ENCODE measurements around the gene DISP3.

Gene DISP3

DNA sequence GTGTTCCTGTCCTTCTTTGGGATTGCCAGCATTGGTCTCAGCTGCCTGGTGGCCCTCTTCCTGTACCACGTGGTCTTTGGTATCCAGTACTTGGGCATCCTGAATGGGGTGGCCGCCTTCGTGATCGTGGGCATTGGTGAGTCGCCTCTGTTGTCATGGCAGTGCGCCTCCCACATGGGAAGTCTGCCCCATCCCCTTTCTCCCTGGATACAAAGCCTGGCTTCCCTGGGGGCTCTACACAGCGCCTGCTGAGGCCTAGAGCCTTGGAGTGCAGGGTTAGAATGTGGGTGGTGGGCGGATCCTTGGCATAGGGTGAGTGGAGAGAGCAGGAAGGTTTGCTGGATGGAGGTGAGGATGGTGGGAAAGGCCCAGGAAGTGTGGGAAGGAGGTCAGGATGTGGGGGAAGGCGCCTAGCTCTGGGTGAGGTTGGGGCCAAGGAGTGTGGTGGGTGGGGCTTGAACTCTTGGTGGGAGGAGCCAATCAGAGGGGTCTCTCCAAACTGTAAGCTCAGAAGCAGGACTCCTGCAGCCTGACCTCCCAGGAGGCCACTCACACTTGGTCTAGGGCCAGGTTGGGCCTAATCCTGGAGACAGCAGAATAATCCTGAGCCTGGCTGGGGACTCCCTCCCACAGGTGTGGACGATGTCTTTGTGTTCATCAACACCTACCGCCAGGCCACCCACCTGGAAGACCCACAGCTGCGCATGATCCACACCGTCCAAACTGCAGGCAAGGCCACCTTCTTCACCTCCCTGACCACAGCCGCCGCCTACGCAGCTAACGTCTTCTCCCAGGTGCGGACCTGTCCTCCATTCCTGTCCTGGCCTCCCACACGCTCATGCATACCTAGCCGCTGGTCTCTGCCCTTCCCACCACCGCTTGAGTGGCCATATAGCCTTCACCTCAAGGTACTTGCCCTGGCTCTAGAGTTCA, 36.7 kb downstream of the DISP3 start:
- DNase-seq (ENCODE audit: low read depth in 3 of 3) = no peak

DNA sequence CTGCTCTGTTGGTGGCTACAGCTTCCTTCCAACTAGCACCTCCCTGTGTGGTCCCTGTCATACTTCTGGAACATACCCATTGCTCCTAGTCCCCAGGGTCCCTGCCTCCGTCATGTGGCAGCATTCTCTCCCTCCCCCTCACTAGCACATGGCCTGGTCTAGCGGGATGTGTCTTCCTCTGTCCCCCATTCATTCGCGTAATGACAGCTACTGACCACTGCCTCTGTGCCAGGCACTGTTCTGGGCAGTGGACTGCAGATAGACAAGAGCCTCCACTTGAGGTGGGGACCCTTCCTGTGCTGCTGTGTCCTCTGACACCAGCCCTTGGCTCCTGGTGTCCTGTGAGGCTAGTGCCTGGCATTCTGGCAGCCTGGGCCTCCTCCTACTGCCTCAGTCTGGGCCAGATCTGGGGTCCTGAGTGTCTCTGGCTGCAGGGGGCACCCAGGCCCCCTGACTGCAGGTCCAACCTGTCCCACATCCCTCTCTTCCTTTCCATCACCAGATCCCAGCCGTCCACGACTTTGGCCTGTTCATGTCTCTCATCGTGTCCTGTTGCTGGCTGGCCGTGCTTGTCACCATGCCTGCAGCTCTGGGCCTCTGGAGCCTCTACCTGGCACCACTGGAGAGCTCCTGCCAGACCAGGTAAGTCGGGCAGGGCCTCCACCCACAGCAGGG, 38.1 kb downstream of the DISP3 start:
- DNase-seq (ENCODE audit: low read depth in 3 of 3) = no peak

DNA sequence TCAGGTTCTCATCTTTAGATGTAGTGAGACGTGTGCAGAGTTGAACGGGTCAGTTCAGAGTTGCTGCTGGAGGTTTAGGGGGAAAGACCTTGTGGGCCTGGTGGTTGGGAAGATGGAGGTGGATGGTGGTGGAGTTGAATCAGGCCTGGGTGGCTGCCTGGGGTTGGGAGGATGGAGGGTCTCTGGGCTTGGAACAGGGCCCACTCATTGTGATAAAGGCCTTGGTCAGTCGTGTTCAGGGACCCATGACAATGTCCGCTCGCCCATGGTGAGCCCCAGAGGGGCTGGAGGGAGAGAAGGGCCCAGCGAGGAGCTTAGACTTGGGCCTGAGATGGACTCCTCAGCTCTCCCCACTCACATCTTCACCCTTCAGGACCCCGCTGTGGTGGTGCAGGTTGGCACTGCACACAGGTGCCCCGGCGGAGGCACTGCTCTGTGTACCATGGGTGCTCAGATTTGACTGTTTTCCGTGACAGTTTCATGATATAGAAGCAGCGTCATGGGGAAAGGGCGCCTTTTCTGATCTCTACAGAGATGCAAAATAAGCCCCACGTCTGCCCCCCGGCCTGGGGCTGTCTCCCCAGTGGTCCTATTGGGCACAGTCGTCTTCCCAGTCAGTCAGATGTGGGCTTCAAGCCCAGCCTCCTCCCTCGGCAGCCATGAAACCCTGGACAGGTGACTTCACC, 39.2 kb downstream of the DISP3 start:
- DNase-seq (ENCODE audit: low read depth in 3 of 3) = no peak

DNA sequence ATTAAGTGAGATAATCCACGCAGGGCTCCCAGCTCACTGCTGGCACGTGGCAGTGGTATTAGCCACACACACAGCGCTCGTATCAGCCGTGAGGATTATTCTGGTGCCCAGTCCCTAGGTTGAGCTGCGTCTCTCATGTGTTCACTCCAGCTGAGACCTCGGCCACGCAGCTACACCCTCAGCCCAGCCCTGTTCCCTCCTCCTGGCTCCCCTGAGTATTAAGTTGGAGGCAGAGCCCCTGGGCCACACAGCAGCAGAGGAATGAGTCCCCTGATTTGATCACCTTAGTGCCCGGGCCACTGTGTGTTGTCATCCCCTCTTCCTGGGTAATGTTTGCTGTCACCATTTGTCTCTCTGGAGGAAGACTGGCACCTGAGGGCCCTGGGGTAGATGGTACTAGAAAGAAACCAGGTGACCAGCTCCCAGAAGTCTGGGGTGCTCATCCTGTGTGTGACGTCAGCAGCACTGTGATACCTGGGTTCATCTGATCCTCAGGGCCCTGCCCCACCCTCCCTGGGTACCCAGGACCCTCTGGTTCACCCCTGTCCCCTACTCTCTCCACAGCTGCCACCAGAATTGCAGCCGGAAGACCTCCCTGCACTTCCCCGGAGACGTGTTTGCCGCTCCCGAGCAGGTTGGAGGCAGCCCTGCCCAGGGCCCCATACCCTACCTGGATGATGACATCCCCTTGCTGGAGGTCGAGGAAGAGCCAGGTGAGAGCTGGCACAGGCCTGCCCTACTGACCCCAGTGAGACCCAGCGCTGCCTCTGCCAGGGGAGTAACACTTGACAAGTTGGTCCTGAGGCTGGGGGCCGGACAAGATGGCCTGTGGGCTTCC, 40.1 kb downstream of the DISP3 start:
- DNase-seq (ENCODE audit: low read depth in 3 of 3) = no peak

DNA sequence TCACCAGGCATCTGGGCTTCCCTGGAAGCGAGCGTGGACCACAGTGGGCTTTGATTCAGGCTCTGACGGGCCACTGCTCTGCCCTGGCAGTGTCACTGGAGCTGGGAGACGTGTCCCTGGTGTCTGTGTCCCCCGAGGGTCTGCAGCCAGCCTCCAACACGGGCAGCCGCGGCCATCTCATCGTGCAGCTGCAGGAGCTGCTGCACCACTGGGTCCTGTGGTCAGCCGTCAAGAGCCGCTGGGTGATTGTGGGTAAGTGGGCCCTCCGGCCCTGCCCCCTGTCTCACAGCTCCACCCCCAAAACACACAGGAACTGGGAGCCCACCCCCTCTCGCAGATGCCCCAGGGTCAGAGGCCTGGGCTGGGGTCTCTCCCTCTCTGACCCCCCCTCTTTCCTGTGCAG, 40.7 kb downstream of the DISP3 start:
- DNase-seq (ENCODE audit: low read depth in 3 of 3) = no peak

DNA sequence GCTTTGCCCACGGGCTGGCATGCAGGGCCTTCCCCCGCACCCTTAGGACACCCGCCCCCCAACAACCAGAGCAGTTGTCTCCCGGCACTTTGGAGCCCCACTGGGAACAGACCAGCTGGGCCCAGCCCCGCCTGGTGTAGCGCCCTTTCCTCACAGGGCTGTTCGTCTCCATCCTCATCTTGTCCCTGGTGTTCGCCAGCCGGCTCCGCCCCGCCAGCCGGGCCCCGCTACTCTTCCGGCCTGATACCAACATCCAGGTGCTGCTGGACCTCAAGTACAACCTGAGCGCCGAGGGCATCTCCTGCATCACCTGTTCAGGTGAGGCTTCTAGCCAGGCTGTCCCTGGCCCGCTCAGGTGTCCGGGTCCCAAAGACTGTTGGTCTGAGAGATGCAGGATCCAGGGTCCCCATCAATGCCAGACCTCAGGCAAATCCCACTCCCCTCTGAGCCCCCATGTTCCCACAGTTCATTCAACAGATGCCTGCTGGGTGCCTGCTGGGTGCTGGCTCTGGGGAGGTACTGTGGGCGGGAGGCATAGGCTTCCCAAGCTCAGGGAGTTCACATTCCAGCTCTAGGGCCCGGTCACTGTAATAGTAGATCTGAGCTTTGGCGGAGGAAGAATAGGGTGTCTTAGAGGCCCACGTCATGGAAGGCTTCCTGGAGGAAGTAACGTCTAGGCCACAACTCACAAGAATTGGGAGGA, 41.7 kb downstream of the DISP3 start:
- no peak for DNase-seq (ENCODE audit: low read depth in 3 of 3)

DNA sequence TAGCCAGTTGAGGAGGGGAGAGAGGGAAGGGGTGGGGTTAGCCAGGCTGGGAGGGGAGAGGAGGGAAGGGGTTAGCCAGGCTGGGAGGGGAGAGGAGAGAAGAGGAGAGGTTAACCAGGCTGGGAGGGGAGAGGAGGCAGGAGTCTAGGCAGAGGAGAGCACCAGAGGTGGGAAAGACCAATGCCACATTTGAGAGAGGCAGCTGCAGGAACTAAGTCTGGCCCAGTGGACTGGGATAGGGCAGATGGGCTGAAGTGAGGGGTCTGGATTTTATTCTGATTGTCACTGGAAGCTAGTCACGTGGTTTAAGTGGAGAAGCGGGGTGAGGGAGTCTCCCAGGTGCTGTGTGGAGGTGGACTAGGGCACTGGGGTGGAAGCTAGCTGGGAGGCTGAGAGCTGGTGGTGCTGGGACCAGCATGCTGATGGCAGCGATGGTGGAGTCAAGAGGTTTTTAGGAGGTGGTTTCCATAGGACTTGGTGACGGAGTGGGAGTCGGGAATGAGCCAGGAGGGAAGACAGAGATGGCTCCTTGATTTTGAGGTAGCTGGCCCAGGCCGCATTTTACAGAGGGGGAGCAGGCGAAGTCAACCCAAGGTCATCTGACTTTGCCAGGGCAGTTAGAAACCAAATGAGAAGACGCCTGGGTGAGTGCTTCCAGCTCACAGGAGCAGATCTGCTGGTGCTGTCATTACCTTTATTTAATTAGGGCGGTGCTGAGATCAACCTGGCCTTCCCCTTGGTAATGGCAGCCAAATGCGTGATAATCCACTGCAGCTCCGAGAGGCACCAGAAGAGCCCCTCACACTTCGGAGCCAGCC, 42.8 kb downstream of the DISP3 start:
- no peak for DNase-seq (ENCODE audit: low read depth in 3 of 3)

DNA sequence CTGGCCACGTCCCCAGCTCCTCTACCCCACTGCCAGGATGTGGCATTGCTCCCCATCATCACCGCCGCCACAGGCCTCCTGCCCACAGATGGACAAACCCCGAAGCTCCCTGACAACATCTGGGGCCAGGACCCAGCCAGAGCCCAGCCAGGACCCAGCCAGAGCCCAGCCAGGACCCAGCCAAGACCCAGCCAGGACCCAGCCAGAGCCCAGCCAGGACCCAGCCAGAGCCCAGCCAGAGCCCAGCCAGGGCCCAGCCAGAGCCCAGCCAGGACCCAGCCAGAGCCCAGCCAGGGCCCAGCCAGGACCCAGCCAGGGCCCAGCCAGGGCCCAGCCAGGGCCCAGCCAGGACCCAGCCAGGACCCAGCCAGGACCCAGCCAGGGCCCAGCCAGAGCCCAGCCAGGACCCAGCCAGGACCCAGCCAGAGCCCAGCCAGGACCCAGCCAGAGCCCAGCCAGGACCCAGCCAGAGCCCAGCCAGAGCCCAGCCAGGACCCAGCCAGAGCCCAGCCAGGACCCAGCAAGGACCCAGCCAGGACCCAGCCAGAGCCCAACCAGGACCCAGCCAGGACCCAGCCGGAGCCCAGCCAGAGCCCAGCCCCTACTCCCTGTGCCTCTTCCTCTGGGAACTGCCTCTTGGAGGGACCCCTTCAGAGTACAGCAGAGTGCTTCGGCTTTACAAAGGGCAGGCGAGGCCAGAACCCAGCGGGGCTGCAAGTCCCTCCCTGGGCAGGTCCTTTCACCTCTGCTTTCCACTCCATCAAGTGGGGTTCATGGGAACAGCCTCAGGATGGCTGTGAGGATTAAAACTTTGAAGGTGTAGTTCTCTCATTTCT, 43.7 kb downstream of the DISP3 start:
- no peak for DNase-seq (ENCODE audit: low read depth in 3 of 3)

DNA sequence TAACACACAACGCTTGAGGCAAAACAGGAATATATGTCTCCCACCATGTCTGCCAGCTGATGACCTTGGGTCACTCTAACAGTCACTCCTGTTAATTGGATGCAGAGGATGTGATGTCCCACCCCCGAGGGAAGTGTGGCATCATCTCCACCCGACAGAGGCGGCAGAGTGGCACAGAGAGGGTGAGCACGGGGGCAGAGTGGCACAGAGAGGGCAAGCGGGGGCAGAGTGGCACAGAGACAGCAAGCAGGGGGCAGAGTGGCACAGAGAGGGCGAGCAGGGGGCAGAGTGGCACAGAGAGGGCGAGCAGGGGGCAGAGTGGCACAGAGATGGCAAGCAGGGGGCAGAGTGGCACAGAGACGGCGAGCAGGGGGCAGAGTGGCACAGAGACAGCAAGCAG, 44.3 kb downstream of the DISP3 start:
- no peak for DNase-seq (ENCODE audit: low read depth in 3 of 3)

DNA sequence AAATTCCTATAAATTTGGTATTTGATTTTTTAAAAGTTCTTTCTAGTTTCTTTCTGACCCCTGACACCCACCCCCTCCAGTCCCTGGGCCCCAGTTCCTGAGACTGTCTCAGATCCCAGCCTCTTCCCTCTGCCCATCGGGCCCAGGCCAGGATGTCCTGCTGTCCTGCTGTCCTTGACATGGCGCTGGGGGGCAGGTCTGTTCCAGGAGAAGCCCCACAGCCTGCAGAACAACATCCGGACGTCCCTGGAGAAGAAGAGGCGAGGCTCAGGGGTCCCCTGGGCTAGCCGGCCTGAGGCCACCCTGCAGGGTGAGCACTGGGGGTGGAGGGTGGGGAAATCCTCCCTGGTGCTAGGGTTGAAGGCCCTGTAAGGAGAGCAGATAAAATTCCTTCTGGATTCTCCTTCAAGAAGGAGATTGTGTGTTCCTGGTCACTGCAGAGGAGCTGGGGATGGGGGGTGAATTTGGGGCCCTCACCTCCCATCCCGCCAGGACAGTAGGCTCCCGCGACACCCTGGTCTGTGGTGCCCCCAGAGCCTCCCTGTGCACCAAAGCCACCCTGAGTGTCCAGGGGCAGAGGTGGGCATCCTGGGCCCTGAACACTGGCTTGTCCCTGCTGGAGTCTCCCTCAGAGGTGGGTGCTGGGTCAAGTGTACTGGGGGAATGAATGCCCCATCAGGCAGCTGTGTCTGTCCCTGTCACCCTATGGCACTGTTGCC, 45.0 kb downstream of the DISP3 start:
- no peak for DNase-seq (ENCODE audit: low read depth in 3 of 3)

DNA sequence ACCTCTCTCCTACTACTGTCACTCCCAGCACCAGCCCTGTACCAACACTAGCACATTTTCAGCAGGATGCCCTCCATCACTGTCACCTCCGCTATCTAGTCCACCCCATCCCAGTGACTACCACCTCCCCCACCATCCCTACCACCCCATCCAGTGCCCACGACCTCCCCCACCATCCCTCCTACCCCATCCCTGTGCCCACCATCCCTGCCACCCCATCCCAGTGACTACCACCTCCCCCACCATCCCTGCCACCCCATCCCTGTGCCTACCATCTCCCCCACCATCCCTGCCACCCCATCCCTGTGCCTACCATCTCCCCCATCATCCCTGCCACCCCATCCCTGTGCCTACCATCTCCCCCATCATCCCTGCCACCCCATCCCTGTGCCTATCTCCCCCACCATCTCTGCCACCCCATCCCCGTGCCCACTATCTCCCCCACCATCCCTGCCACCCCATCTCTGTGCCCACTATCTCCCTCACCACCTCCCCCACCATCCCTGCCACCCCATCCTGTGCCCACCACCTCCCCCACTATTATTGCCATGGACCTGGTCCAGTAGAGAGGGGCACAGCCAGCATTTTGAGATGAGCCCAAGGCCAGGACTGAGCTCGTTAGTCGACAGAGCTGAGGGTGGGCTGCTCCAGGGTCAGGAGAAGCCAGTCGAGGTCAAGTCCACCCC, 45.7 kb downstream of the DISP3 start:
- no peak for DNase-seq (ENCODE audit: low read depth in 3 of 3)

DNA sequence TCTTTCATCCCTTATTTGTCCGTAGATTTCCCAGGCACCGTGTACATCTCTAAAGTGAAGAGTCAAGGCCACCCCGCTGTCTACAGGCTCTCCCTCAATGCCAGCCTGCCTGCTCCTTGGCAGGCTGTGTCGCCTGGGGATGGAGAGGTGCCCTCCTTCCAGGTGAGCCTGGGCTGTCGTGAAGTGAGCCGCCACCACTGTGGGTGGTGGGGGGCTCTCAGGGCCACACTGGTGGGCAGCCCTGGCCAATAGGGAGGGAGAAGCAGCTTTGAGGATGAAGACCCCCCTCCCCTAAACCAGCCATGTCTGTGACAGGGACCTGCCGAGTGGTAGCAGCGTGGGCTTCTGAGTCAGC, 46.2 kb downstream of the DISP3 start:
- DNase-seq (ENCODE audit: low read depth in 3 of 3) = no peak

DNA sequence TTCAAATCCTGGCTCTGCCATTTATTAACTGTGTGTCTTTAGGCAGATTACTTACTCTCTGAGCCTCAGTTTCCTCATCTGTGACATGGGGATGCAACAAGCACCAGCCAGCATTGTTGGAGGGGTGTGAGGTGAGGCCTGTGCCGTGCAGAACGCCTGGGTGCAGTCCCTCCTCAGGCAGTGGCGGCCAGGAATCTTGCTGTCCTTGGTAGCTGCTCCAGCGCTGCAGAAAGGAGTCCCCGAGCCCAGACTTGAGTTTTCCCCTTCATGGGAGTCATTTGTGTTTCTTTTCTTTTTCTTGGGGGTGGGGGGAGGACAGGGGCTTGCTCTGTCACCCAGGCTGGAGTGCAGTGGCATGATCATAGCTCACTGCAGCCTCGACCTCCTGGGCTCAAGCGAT, 46.6 kb downstream of the DISP3 start:
- no peak for DNase-seq (ENCODE audit: low read depth in 3 of 3)

DNA sequence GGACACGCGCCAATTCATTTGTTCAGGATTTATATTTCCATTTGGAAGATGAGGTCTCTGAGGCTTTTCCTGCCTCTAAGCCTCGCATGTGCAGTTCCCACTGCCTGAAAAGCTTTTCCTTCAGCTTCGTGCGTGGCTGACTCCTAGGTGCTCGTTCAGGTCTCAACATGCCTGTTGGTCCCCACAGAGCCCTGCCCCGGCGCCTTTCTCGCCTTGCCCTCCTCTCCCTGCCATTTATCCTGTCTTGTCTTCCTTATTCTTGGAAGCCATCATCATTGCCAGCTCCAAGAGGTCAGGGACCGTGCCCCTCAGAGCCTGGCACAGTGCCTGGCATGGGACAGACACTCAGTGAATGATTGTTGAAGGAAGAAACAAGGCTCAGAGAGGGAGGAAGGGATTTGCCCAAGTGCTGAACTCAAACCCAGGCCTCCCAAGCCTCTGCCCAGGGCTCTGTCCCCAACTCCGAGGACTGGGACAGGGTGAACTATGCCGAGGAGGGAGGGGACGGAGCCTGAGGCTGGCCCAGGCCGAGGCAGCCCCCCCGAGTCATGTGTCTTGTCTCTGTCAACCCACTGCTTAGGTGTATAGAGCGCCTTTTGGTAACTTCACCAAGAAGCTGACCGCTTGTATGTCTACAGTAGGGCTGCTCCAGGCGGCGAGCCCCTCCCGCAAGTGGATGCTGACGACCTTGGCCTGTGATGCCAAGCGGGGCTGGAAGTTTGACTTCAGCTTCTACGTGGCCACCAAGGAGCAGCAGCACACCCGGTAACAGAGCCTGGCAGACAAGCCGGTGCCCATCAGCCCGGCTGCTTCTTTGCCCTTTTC, 47.3 kb downstream of the DISP3 start:
- DNase-seq (ENCODE audit: low read depth in 3 of 3) = no peak

DNA sequence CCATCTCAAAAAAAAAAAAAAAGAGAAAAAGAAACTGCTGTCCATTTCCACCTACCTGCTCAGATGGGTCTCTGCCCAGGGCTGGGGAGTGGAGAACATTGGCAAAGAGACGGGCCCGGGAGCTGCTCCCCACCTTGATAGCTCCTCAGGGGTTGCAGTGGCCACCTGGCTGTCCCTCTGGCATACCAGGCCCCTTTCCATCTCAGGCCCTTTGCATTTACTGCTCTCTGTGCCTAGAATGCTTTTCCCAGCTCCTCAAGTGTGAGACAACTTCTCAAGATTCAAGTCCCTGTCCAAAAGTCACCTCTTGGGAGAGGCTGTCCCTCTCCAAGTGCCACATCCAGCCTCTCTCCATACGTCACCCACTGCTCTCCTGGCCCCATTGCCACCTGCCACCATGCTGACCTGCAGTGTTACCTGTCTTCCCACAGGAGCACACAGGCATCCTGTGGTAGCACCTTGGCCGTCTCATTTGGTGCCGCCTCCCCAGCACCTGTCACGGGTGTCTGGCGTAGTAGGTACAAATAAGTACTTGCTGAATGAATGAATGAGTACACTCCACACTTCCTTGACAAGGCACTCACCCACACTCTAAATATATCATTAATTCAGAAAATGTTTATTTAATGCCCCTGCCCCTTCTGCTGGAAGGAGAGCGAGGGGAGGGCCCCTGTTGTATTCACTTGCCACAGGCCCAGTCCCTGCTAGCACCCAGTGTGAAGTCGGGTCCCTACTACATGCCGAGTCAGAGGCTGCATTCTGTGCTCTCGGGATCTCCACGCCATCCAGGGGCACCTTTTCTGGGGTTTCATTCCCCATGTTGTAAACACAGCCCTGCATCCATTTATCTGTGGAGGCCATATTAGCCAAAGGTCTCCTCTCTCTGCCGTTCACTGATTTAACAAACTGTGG, 48.8 kb downstream of the DISP3 start:
- no peak for DNase-seq (ENCODE audit: low read depth in 3 of 3)

DNA sequence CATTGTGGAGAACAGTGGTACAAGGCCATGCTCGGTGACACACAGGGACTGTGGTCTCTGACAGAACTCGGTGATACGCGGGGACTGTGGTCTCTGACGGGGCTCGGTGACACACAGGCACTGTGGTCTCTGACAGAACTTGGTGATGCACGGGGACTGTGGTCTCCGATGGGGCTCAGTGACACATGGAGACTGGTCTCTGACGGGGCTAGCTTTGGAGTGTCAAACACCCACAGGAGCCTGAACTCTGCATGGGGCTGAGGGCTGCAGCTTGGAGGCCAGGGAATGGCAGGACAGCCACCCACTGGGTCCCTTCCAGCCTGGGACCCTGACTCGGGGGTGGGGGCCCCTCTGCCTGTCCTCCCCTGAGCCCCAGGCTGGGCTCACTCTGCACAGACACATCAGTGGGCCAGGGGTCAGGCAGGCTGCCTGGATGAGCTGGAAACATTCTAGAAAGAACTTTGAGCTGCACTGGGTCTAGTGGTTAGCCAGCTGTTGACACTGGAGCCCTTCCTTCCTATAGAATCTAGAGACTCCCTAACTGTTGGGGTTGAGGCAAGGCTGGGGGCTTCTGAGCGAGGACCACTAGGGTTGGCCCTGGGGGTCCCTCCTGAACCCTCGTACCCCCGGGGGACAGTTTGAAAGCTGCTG, 49.8 kb downstream of the DISP3 start:
- no peak for DNase-seq (ENCODE audit: low read depth in 3 of 3)

Measured in stimulated activated CD4-positive, alpha-beta T cell treated with anti-CD3 and anti-CD28 coated beads, TNF-alpha, amount 100 ng/mL, for 24 hours (primary cell).